B cell (primary cell): ENCODE measurements around the gene LHCGR. TPM values are rescaled to one million over a fixed set of nuclear protein-coding genes. Genes with fewer than 3 reads are reported as not detected.

Experiments
- ATAC-seq: fragments of 200-7000 bp; cut with Tn5 transposase; one replicate; pipeline ENCODE4 v1.10.0; 2021; ENCODE audit warnings: low read depth, mild to moderate bottlenecking, moderate number of reproducible peaks, moderate library complexity
- CTCF ChIA-PET: fragments of 350-600 bp; sonication (Branson Sonifier 250); formaldehyde crosslinking; loops from one replicate; lab custom pipeline; 2021; ENCODE audit warnings: antibody characterized with exemption, inconsistent platforms; lab: Charles Lee
- POLR2A ChIA-PET: fragments of 350-600 bp; sonication (Branson Sonifier 250); formaldehyde crosslinking; loops from one replicate; lab custom pipeline; 2021; ENCODE audit warnings: antibody characterized with exemption; lab: Charles Lee
- DNase-seq: peaks from one replicate; pipeline ENCODE4 v3.0.0; 2013
- H2AFZ ChIP-seq: 2 replicates; pipeline ENCODE4 v1.6.1; 2012; ENCODE audit warnings: mild to moderate bottlenecking, low read depth, low read length; ENCODE audit not compliant: insufficient read depth, poor library complexity, severe bottlenecking
- H3K27ac ChIP-seq, 2 donors: 1 replicate in 1 of 2; 2 replicates in 1 of 2; pipeline ENCODE4 v1.5.1; 2012 to 2013; ENCODE audit warnings: low read length in 2 of 2, mild to moderate bottlenecking in 2 of 2, moderate library complexity in 1 of 2
- H3K27me3 ChIP-seq, 4 experiments: fragments of 200-600 bp in 1 of 4; sonication (generic) in 1 of 4; replicated peaks in 1 of 4; 1 replicate in 2 of 4; 2 replicates in 2 of 4; pipeline versions ENCODE4 v1.6.1 to v1.7.0; 2013 to 2016; ENCODE audit warnings: low read length in 3 of 4, mild to moderate bottlenecking in 2 of 4, mixed read lengths in 1 of 4, moderate library complexity in 1 of 4; ENCODE audit not compliant: insufficient read depth in 4 of 4, control insufficient read depth in 3 of 4; ENCODE audit errors: control extremely low read depth in 1 of 4
- H3K36me3 ChIP-seq, 2 experiments: replicated peaks in 1 of 2; 1 replicate in 1 of 2; 2 replicates in 1 of 2; pipeline versions ENCODE4 v1.6.1 to v1.7.1; 2013; ENCODE audit warnings: low read length in 1 of 2; ENCODE audit not compliant: insufficient read depth in 2 of 2, control insufficient read depth in 1 of 2; ENCODE audit errors: control extremely low read depth in 1 of 2, extremely low read depth in 1 of 2
- H3K4me1 ChIP-seq, 2 donors: fragments of 200-600 bp in 1 of 2; sonication (generic) in 1 of 2; 1 replicate in 1 of 2; 2 replicates in 1 of 2; pipeline versions ENCODE4 v1.5.1 to v1.6.1; 2013 to 2017; ENCODE audit warnings: low read length in 2 of 2; ENCODE audit not compliant: control insufficient read depth in 2 of 2, insufficient read depth in 2 of 2
- H3K4me2 ChIP-seq: replicated peaks from 2 replicates; pipeline ENCODE3; 2012; ENCODE audit warnings: mild to moderate bottlenecking, low read depth, low read length; ENCODE audit not compliant: poor library complexity, severe bottlenecking
- H3K4me3 ChIP-seq, 5 experiments: fragments of 200-600 bp in 1 of 5; sonication (generic) in 1 of 5; 1 replicate in 3 of 5; 2 replicates in 2 of 5; pipeline versions ENCODE4 v1.5.1 to v1.7.0; 2011 to 2016; ENCODE audit warnings: low read length in 4 of 5, mild to moderate bottlenecking in 4 of 5, low read depth in 2 of 5, control low read depth in 1 of 5, moderate library complexity in 1 of 5; ENCODE audit not compliant: insufficient read depth in 1 of 5; ENCODE audit errors: control extremely low read depth in 1 of 5, extremely low read depth in 1 of 5
- H3K79me2 ChIP-seq: fragments of 200-600 bp; sonication (generic); one replicate; pipeline ENCODE4 v1.6.0; 2016; ENCODE audit warnings: low read length; ENCODE audit not compliant: control insufficient read depth, insufficient read depth
- H3K9ac ChIP-seq: fragments of 200-600 bp; sonication (generic); 2 replicates; pipeline ENCODE4 v1.6.1; 2017; ENCODE audit warnings: mild to moderate bottlenecking, low read length, moderate library complexity
- H3K9me3 ChIP-seq, 3 donors: one replicate each; pipeline versions ENCODE4 v1.6.1 to v1.7.1; 2013; ENCODE audit warnings: low read length in 2 of 3; ENCODE audit not compliant: control insufficient read depth in 2 of 3, insufficient read depth in 1 of 3; ENCODE audit errors: control extremely low read depth in 1 of 3
- H4K20me1 ChIP-seq: 2 replicates; pipeline ENCODE4 v1.6.0; 2012; ENCODE audit warnings: mild to moderate bottlenecking, low read length; ENCODE audit not compliant: insufficient read depth, control insufficient read depth, poor library complexity, severe bottlenecking
- H3K27ac Mint-ChIP-seq: one replicate; pipeline ENCODE4 v1.8.0; 2021; ENCODE audit warnings: mixed read lengths
- H3K27me3 Mint-ChIP-seq: one replicate; pipeline ENCODE4 v1.8.0; 2021; ENCODE audit warnings: mixed read lengths
- H3K4me1 Mint-ChIP-seq: one replicate; pipeline ENCODE4 v1.8.0; 2021; ENCODE audit warnings: mixed read lengths
- H3K4me3 Mint-ChIP-seq: one replicate; pipeline ENCODE4 v1.8.0; 2021; ENCODE audit warnings: mixed read lengths
- H3K9me3 Mint-ChIP-seq: one replicate; pipeline ENCODE4 v1.8.0; 2022; ENCODE audit warnings: mixed read lengths; ENCODE audit not compliant: insufficient read depth
- CTCF ChIP-seq: fragments of 200-600 bp; IDR thresholded peaks from one replicate; pipeline ENCODE4 v1.8.0; 2022; ENCODE audit warnings: antibody characterized with exemption, mild to moderate bottlenecking
- EZH2 ChIP-seq: IDR thresholded peaks from 2 replicates; pipeline ENCODE4 v1.6.1; 2012; ENCODE audit warnings: borderline replicate concordance, low read depth, mild to moderate bottlenecking, moderate library complexity, low read length; ENCODE audit not compliant: insufficient read depth, poor library complexity, severe bottlenecking
- WGBS: methylation state at CpG from one replicate; pipeline ENCODE4 v1.1.5; 2013; ENCODE audit warnings: missing lambda C conversion rate; ENCODE audit not compliant: insufficient coverage; 5-methylcytosine and 5-hydroxymethylcytosine counted together
- intact Hi-C: fragments of 100-400 bp; cut with micrococcal nuclease; formaldehyde crosslinking; loops from one replicate; pipeline ENCODE4 v1.10.0; 2022
- polyA plus RNA-seq: library from polyadenylated mRNA; depleted of rRNA; stranded (reverse); fragments of >200 nt; gene quantifications from 2 replicates; pipeline ENCODE4 v1.2.3, GENCODE V29; 2012
- total RNA-seq, 2 donors: library from RNA; stranded (reverse); fragments of 120-200 nt in 1 of 2; gene quantifications; 1 replicate in 1 of 2; 2 replicates in 1 of 2; pipeline versions ENCODE4 v1.2.3 to v1.2.4, GENCODE V29; 2013 to 2022

Gene LHCGR
- total and polyA plus RNA-seq, 2 donors (not counting 1 experiment from before 2014, with no cell fraction given): not detected

- TF ChIP-seq CTCF: no peak
- TF ChIP-seq EZH2: no peak
- CTCF ChIA-PET: no interaction called here
- POLR2A ChIA-PET: no interaction called here
- no peak overlapping the region for H3K4me3 ChIP-seq
- Mint-ChIP-seq H3K27ac (no peak overlapping the region), H3K4me3 (no peak overlapping the region), H3K9me3 (no peaks in the 10 kb centered on the region), H3K4me1 (no peaks in the 10 kb centered on the region), H3K27me3 (peaks cover 15% of the 10 kb centered on the region)
- no peak overlapping the region for H3K4me2 ChIP-seq
- H2AFZ ChIP-seq: no peak overlapping the region
- no peaks in the 10 kb centered on the region for H3K36me3 ChIP-seq
- H4K20me1 ChIP-seq: no peaks in the 10 kb centered on the region
- no peaks in the 10 kb centered on the region for H3K4me1 ChIP-seq
- intact Hi-C loops: no loop called here
- no peak overlapping the region for H3K9ac ChIP-seq
- ATAC-seq (no peak), DNase-seq (no peak)
- H3K27me3 ChIP-seq: peaks cover 0 to 3% (median 0%) of the 10 kb centered on the region in 4 experiments
- H3K9me3 ChIP-seq: no peaks in the 10 kb centered on the region
- no peak overlapping the region for H3K27ac ChIP-seq
- no peaks in the 10 kb centered on the region for H3K79me2 ChIP-seq
These were observed 26.7 kb downstream of the LHCGR start for GRCh38 chr2:48728840-48729239.

GRCh38 chr2:48728295-48728694 lies 27.2 kb downstream of the LHCGR start:
- H4K20me1 ChIP-seq: no peaks in the 10 kb centered on the region
- no peaks in the 10 kb centered on the region for H3K36me3 ChIP-seq
- Mint-ChIP-seq H3K27ac (no peak overlapping the region), H3K4me3 (no peak overlapping the region), H3K4me1 (no peaks in the 10 kb centered on the region), H3K27me3 (peaks cover 13% of the 10 kb centered on the region), H3K9me3 (no peaks in the 10 kb centered on the region)
- 100% methylated on average over 2 of the region's 2 CpGs for WGBS
- intact Hi-C loops: no loop called here
- H3K27me3 ChIP-seq: peaks cover 0 to 3% (median 0%) of the 10 kb centered on the region in 4 experiments
- TF ChIP-seq EZH2 (no peak), CTCF (no peak)
- no peak overlapping the region for H3K4me3 ChIP-seq
- H3K4me1 ChIP-seq: no peaks in the 10 kb centered on the region
- no peak for ATAC-seq
- H3K79me2 ChIP-seq: no peaks in the 10 kb centered on the region
- CTCF ChIA-PET: no interaction called here
- POLR2A ChIA-PET: no interaction called here
- no peak overlapping the region for H2AFZ ChIP-seq
- no peak for DNase-seq
- H3K9ac ChIP-seq: no peak overlapping the region
- H3K27ac ChIP-seq: no peak overlapping the region
- H3K9me3 ChIP-seq: no peaks in the 10 kb centered on the region
- no peak overlapping the region for H3K4me2 ChIP-seq
